Activated T-cell treated with anti-CD3 and anti-CD28 coated beads for 4 hours (primary cell): Measurements from ENCODE around the gene DFFA.
"Not testable (repeated sequence)": the region's sequence is repeated elsewhere in the genome, so short reads cannot be mapped to it uniquely, and the experiment has no call there.

Experiments used
- DNase-seq: peaks from one replicate; pipeline ENCODE4 v3.0.0-alpha.2; 2020

DFFA gene

GRCh38 chr1:10457462-10457861, 14.9 kb downstream of the DFFA start:
- not testable (repeated sequence) for DNase-seq

- no peak for DNase-seq
These were observed 15.7 kb downstream of the DFFA start for GRCh38 chr1:10456661-10457060.

GRCh38 chr1:10456048-10456447, 16.3 kb downstream of the DFFA start:
- DNase-seq, result no peak

GRCh38 chr1:10451287-10451686, 21.0 kb downstream of the DFFA start:
- DNase-seq, result no peak

GRCh38 chr1:10450836-10451235, 21.5 kb downstream of the DFFA start:
- DNase-seq, result no peak

- no peak for DNase-seq
These were observed 22.0 kb downstream of the DFFA start for GRCh38 chr1:10450156-10450814.

GRCh38 chr1:10449751-10450150, 22.6 kb downstream of the DFFA start, which contains the start of gene CORT:
TSS of gene CORT (plus strand) at chr1:10450031. CDS start at chr1:10450224, 193 bp downstream.
- DNase-seq, result no peak

GRCh38 chr1:10446790-10447422, 25.4 kb downstream of the DFFA start:
- no peak for DNase-seq

GRCh38 chr1:10444795-10445397, 27.4 kb downstream of the DFFA start:
- DNase-seq, result no peak

GRCh38 chr1:10444248-10444647, 28.1 kb downstream of the DFFA start:
- DNase-seq, result no peak

- DNase-seq, result no peak
These were observed 31.5 kb downstream of the DFFA start for GRCh38 chr1:10440794-10441193.

- no peak for DNase-seq
These were observed 32.0 kb downstream of the DFFA start for GRCh38 chr1:10440305-10440704.

GRCh38 chr1:10438677-10439163, 33.6 kb downstream of the DFFA start:
- no peak for DNase-seq

- no peak for DNase-seq
These were observed 35.3 kb downstream of the DFFA start for GRCh38 chr1:10437052-10437451.

GRCh38 chr1:10434590-10434989, 37.7 kb downstream of the DFFA start:
- DNase-seq, result no peak

GRCh38 chr1:10433790-10434189, 38.5 kb downstream of the DFFA start:
- no peak for DNase-seq

- DNase-seq, result no peak
These were observed 39.2 kb downstream of the DFFA start for GRCh38 chr1:10432910-10433700.

GRCh38 chr1:10431070-10431730, 41.1 kb downstream of the DFFA start:
- DNase-seq, result no peak

GRCh38 chr1:10430216-10431069, 41.9 kb downstream of the DFFA start, which contains the start of gene CENPS:
TSS of gene CENPS (plus strand) at chr1:10430433. CDS start at chr1:10430518, 85 bp downstream.
- peak; percentile 93 for DNase-seq

- no peak for DNase-seq
These were observed 42.5 kb downstream of the DFFA start for GRCh38 chr1:10429868-10430215.

GRCh38 chr1:10428984-10429383, 43.3 kb downstream of the DFFA start:
- no peak for DNase-seq

- not testable (repeated sequence) for DNase-seq
These were observed 45.8 kb downstream of the DFFA start for GRCh38 chr1:10426535-10426848.
